Measurements from ENCODE around the gene TMEM132E.

DNA sequence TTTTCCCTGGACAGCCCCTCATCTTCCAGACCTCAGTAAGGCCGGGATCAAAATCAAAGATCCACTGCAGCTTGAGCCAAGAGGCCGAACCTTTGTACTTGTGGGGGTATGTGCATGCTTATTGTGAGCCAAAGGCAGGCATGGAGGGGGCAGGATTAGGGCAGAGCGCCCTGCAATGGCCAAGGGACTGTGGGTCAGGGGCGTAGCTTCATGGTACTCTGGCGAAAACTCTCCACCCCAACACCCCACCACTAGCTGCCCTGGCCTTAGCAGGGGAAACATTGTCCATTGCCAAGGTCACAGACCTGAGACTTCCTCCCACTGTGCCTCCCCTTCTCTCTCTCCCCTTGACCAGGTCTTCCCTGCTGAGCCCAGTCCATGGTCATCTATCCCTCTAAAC, 90.1 kb downstream of the TMEM132E start:
- TF ChIP-seq, protein P1, sequence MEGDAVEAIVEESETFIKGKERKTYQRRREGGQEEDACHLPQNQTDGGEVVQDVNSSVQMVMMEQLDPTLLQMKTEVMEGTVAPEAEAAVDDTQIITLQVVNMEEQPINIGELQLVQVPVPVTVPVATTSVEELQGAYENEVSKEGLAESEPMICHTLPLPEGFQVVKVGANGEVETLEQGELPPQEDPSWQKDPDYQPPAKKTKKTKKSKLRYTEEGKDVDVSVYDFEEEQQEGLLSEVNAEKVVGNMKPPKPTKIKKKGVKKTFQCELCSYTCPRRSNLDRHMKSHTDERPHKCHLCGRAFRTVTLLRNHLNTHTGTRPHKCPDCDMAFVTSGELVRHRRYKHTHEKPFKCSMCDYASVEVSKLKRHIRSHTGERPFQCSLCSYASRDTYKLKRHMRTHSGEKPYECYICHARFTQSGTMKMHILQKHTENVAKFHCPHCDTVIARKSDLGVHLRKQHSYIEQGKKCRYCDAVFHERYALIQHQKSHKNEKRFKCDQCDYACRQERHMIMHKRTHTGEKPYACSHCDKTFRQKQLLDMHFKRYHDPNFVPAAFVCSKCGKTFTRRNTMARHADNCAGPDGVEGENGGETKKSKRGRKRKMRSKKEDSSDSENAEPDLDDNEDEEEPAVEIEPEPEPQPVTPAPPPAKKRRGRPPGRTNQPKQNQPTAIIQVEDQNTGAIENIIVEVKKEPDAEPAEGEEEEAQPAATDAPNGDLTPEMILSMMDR (IDR thresholded peaks at IDR 0.05; ENCODE audit: insufficient read depth, low read length) = no peak
- TF ChIP-seq, protein P2, sequence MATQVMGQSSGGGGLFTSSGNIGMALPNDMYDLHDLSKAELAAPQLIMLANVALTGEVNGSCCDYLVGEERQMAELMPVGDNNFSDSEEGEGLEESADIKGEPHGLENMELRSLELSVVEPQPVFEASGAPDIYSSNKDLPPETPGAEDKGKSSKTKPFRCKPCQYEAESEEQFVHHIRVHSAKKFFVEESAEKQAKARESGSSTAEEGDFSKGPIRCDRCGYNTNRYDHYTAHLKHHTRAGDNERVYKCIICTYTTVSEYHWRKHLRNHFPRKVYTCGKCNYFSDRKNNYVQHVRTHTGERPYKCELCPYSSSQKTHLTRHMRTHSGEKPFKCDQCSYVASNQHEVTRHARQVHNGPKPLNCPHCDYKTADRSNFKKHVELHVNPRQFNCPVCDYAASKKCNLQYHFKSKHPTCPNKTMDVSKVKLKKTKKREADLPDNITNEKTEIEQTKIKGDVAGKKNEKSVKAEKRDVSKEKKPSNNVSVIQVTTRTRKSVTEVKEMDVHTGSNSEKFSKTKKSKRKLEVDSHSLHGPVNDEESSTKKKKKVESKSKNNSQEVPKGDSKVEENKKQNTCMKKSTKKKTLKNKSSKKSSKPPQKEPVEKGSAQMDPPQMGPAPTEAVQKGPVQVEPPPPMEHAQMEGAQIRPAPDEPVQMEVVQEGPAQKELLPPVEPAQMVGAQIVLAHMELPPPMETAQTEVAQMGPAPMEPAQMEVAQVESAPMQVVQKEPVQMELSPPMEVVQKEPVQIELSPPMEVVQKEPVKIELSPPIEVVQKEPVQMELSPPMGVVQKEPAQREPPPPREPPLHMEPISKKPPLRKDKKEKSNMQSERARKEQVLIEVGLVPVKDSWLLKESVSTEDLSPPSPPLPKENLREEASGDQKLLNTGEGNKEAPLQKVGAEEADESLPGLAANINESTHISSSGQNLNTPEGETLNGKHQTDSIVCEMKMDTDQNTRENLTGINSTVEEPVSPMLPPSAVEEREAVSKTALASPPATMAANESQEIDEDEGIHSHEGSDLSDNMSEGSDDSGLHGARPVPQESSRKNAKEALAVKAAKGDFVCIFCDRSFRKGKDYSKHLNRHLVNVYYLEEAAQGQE (IDR thresholded peaks at IDR 0.05; ENCODE audit: insufficient replicate concordance, low read depth) = no peak

Data from HL-60 (cell line).